HepG2 (cell line): ENCODE data around the gene ZNF831. TPM values are rescaled to one million over a fixed set of nuclear protein-coding genes. Genes with fewer than 3 reads are reported as not detected.
A peak's percentile ranks its signal among the peaks of the same experiment; 100 is the strongest.

Experiments
- ATAC-seq: fragments of 200-7000 bp; cut with Tn5 transposase; 3 replicates; pipeline ENCODE4 v1.9.1; 2020; ENCODE audit warnings: mild to moderate bottlenecking, moderate library complexity
- BruUV-seq: library from RNA; stranded (reverse); fragments of 400-500 nt; replicated peaks from 2 replicates; lab custom pipeline; 2021; lab: Mats Ljungman, UMichigan
- CTCF ChIA-PET: fragments of 300-600 bp; formaldehyde crosslinking; extraction: SDS; loops from one replicate; lab custom pipeline; 2021; ENCODE audit warnings: low total read pairs, inconsistent platforms, low intra/inter-chr PET ratio; lab: Yijun Ruan, JAX
- POLR2A ChIA-PET: fragments of 350-600 bp; sonication (Branson Sonifier 250); formaldehyde crosslinking; loops from one replicate; lab custom pipeline; 2020; ENCODE audit warnings: antibody characterized with exemption, inconsistent platforms; lab: Yijun Ruan, JAX
- DNase-seq: peaks from one replicate; pipeline ENCODE4 v3.0.0-alpha.2; 2015; ENCODE audit warnings: low spot score
- FAIRE-seq: peaks from 3 replicates; lab custom pipeline; 2011; peaks lifted over from hg19 to GRCh38; lab: Jason Lieb, UNC
- H2AFZ ChIP-seq: one replicate; pipeline ENCODE4 v1.6.1; 2011; ENCODE audit warnings: low read length, inconsistent platforms
- H3K27ac ChIP-seq: fragments of 300-600 bp; 3 replicates; pipeline ENCODE4 v1.8.0; 2011; ENCODE audit warnings: mixed run types, mild to moderate bottlenecking, mixed read lengths, low read length, inconsistent platforms; ENCODE audit not compliant: insufficient read depth; ENCODE audit errors: extremely low read length
- H3K27me3 ChIP-seq, 2 experiments: fragments of 200-600 bp in 1 of 2; 2 replicates in 1 of 2; 3 replicates in 1 of 2; pipeline versions ENCODE4 v1.6.0 to v1.8.0; 2011; ENCODE audit warnings: low read length in 2 of 2, mild to moderate bottlenecking in 2 of 2, moderate library complexity in 2 of 2, inconsistent platforms in 1 of 2; ENCODE audit not compliant: insufficient read depth in 2 of 2, control insufficient read depth in 1 of 2
- H3K36me3 ChIP-seq, 2 experiments: fragments of 200-600 bp in 1 of 2; replicated peaks in 1 of 2; 2 replicates in 1 of 2; 3 replicates in 1 of 2; pipeline versions ENCODE4 v1.5.1 to v1.8.0; 2011; ENCODE audit warnings: low read length in 2 of 2, inconsistent platforms in 1 of 2; ENCODE audit not compliant: insufficient read depth in 2 of 2, control insufficient read depth in 1 of 2
- H3K4me1 ChIP-seq: 2 replicates; pipeline ENCODE4 v1.5.1; 2012; ENCODE audit warnings: low read length, inconsistent platforms; ENCODE audit not compliant: insufficient read depth
- H3K4me2 ChIP-seq: 2 replicates; pipeline ENCODE4 v1.6.0; 2011; ENCODE audit warnings: low read depth, low read length, inconsistent platforms
- H3K4me3 ChIP-seq, 3 experiments: fragments of 200-600 bp in 1 of 3; sonication (generic), shearing (Covaris generic) in 1 of 3; replicated peaks in 1 of 3; 2 replicates each; pipeline ENCODE4 v1.5.1; 2011 to 2016; ENCODE audit warnings: low read length in 3 of 3, inconsistent platforms in 2 of 3, low read depth in 2 of 3, mild to moderate bottlenecking in 2 of 3, control low read depth in 1 of 3, mixed read lengths in 1 of 3; ENCODE audit not compliant: insufficient read depth in 1 of 3
- H3K79me2 ChIP-seq: one replicate; pipeline ENCODE4 v1.6.1; 2011; ENCODE audit warnings: low read length, inconsistent platforms; ENCODE audit not compliant: insufficient read depth
- H3K9ac ChIP-seq: 2 replicates; pipeline ENCODE4 v1.6.0; 2011; ENCODE audit warnings: mild to moderate bottlenecking, low read depth, low read length, inconsistent platforms; ENCODE audit not compliant: insufficient read depth
- H3K9me3 ChIP-seq: 2 replicates; pipeline ENCODE4 v1.5.1; 2012; ENCODE audit warnings: mild to moderate bottlenecking, low read length
- H4K20me1 ChIP-seq: 2 replicates; pipeline ENCODE4 v1.6.0; 2011; ENCODE audit warnings: inconsistent platforms, mild to moderate bottlenecking, low read length, moderate library complexity; ENCODE audit not compliant: insufficient read depth
- CENPT ChIP-seq: sonication (generic); formaldehyde crosslinking; IDR thresholded peaks from 2 replicates; pipeline ENCODE4 v1.8.0; 2022; ENCODE audit warnings: low read depth, mild to moderate bottlenecking, moderate library complexity, missing genetic modification reagents
- ISL2 ChIP-seq: sonication (generic); formaldehyde crosslinking; IDR thresholded peaks from 2 replicates; pipeline ENCODE4 v1.5.0; 2020; ENCODE audit warnings: missing genetic modification reagents
- NCOA5 ChIP-seq: sonication (generic); formaldehyde crosslinking; IDR thresholded peaks from 2 replicates; pipeline ENCODE4 v1.4.0; 2020; ENCODE audit warnings: missing genetic modification reagents
- PITX1 ChIP-seq: sonication (generic); formaldehyde crosslinking; IDR thresholded peaks from 2 replicates; pipeline ENCODE4 v1.5.1; 2020; ENCODE audit warnings: mild to moderate bottlenecking, missing genetic modification reagents
- RFX1 ChIP-seq: fragments of 450-650 bp; IDR thresholded peaks from 2 replicates; pipeline ENCODE4 v1.6.1; 2017
- RORA ChIP-seq: sonication (generic); formaldehyde crosslinking; IDR thresholded peaks from 2 replicates; pipeline ENCODE4 v1.5.0; 2020; ENCODE audit warnings: mild to moderate bottlenecking, missing genetic modification reagents, moderate library complexity
- WIZ ChIP-seq: sonication (generic); formaldehyde crosslinking; IDR thresholded peaks from 2 replicates; pipeline ENCODE4 v1.5.1; 2020; ENCODE audit warnings: mild to moderate bottlenecking, missing genetic modification reagents
- ZBTB1 ChIP-seq: sonication (generic); formaldehyde crosslinking; IDR thresholded peaks from 2 replicates; pipeline ENCODE4 v1.4.0; 2020; ENCODE audit warnings: missing genetic modification reagents, borderline replicate concordance
- ZFX ChIP-seq: sonication (generic); formaldehyde crosslinking; IDR thresholded peaks from 2 replicates; pipeline ENCODE4 v1.4.0; 2020; ENCODE audit warnings: mild to moderate bottlenecking, low read depth, missing genetic modification reagents, moderate library complexity
- ZKSCAN5 ChIP-seq: sonication (generic); formaldehyde crosslinking; IDR thresholded peaks from 2 replicates; pipeline ENCODE4 v1.5.1; 2020; ENCODE audit warnings: mild to moderate bottlenecking, missing genetic modification reagents
- ZNF20 ChIP-seq: sonication (generic); formaldehyde crosslinking; IDR thresholded peaks from 2 replicates; pipeline ENCODE4 v1.4.0; 2020; ENCODE audit warnings: mild to moderate bottlenecking, moderate library complexity, missing genetic modification reagents
- ZNF318 ChIP-seq: sonication (generic); formaldehyde crosslinking; IDR thresholded peaks from 2 replicates; pipeline ENCODE4 v1.4.0; 2020; ENCODE audit warnings: mild to moderate bottlenecking, missing genetic modification reagents
- ZNF678 ChIP-seq: sonication (generic); formaldehyde crosslinking; IDR thresholded peaks from 2 replicates; pipeline ENCODE4 v1.4.0; 2020; ENCODE audit warnings: mild to moderate bottlenecking, missing genetic modification reagents
- ZNF709 ChIP-seq: sonication (generic); formaldehyde crosslinking; IDR thresholded peaks from 2 replicates; pipeline ENCODE4 v1.5.0; 2020; ENCODE audit warnings: mild to moderate bottlenecking, missing genetic modification reagents
- ZNF720 ChIP-seq: sonication (generic); formaldehyde crosslinking; IDR thresholded peaks from 2 replicates; pipeline ENCODE4 v1.4.0; 2020; ENCODE audit warnings: missing genetic modification reagents
- ZNF891 ChIP-seq: sonication (generic); formaldehyde crosslinking; IDR thresholded peaks from 2 replicates; pipeline ENCODE4 v1.5.0; 2020; ENCODE audit warnings: mild to moderate bottlenecking, missing genetic modification reagents
- WGBS: methylation state at CpG from one replicate; pipeline ENCODE4 v1.1.6; 2017; ENCODE audit warnings: low lambda C conversion rate; 5-methylcytosine and 5-hydroxymethylcytosine counted together
- in situ Hi-C: cut with HindIII; loops from 2 replicates; pipeline ENCODE4 v1.10.0; 2017; ENCODE audit warnings: low pct_unique_long_range_greater_than_20kb; ENCODE audit not compliant: extremely low pct_ligation_motif_present
- intact Hi-C: fragments of 100-400 bp; cut with micrococcal nuclease; formaldehyde crosslinking; loops from one replicate; pipeline ENCODE4 v1.10.0; 2022; ENCODE audit not compliant: unreplicated experiment
- polyA plus RNA-seq, 8 experiments: library from polyadenylated mRNA; depleted of rRNA in 3 of 8; stranded (reverse) in 7 of 8; unstranded in 1 of 8; fragments of >200 nt; fragmentation: Illumina TruSeq in 4 of 8; extraction: Trizol in 4 of 8; gene quantifications; 2 replicates each; pipeline versions ENCODE4 v1.2.1 to v1.2.3, GENCODE V29; 2011 to 2016; ENCODE audit warnings: low read depth in 4 of 8, missing spikeins in 1 of 8, mixed read lengths in 1 of 8; ENCODE audit not compliant: insufficient read depth in 1 of 8
- total RNA-seq, 5 experiments: library from RNA; depleted of rRNA; stranded (reverse); fragments of >200 nt; fragmentation: Illumina TruSeq; extraction: Trizol; gene quantifications; 2 replicates each; pipeline ENCODE4 v1.2.3, GENCODE V29; 2016; ENCODE audit warnings: low read depth in 1 of 5
- TF ChIP-seq, protein P1 (sequence below): IDR thresholded peaks from 2 replicates; pipeline ENCODE4 v1.6.1; 2012; ENCODE audit warnings: inconsistent platforms
- TF ChIP-seq, protein P2 (sequence below): IDR thresholded peaks from 2 replicates; pipeline ENCODE4 v1.6.1; 2016

ZNF831 gene
- total and polyA plus RNA-seq, 2 of the 13 experiments (the other 11 are each of a cell fraction or from before 2014, with no cell fraction given): not detected

- peaks cover 36 to 76% of the 10 kb centered on the region in 2 experiments; a peak in 4 of 5 replicates for H3K27me3 ChIP-seq
- POLR2A ChIA-PET: no interaction called here
- FAIRE-seq: no peak
- TF ChIP-seq, protein P1, sequence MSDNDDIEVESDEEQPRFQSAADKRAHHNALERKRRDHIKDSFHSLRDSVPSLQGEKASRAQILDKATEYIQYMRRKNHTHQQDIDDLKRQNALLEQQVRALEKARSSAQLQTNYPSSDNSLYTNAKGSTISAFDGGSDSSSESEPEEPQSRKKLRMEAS: no peak
- TF ChIP-seq RFX1 (no peak), ZFX (CRISPR knock-in tag) (no peak), ZNF720 (no peak), ISL2 (CRISPR knock-in tag) (no peak), ZNF709 (CRISPR knock-in tag) (no peak), ZNF20 (CRISPR knock-in tag) (no peak), CENPT (CRISPR knock-in tag) (no peak), ZKSCAN5 (CRISPR knock-in tag) (no peak), ZNF891 (no peak), ZBTB1 (CRISPR knock-in tag) (no peak), ZNF678 (CRISPR knock-in tag) (no peak), WIZ (CRISPR knock-in tag) (no peak), RORA (CRISPR knock-in tag) (no peak), NCOA5 (CRISPR knock-in tag) (no peak), PITX1 (no peak), ZNF318 (no peak)
- TF ChIP-seq, protein P2, sequence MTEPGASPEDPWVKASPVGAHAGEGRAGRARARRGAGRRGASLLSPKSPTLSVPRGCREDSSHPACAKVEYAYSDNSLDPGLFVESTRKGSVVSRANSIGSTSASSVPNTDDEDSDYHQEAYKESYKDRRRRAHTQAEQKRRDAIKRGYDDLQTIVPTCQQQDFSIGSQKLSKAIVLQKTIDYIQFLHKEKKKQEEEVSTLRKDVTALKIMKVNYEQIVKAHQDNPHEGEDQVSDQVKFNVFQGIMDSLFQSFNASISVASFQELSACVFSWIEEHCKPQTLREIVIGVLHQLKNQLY: no peak
These were observed 28.3 kb downstream of the ZNF831 start for GRCh38 chr20:59191756-59192532.

More at GRCh38 chr20:59191756-59192532, 28.3 kb downstream of the ZNF831 start:
- H3K4me2 ChIP-seq: no peak overlapping the region
- no peaks in the 10 kb centered on the region for H3K9me3 ChIP-seq
- H3K27ac ChIP-seq: no peak overlapping the region
- H3K4me1 ChIP-seq: no peaks in the 10 kb centered on the region
- H3K36me3 ChIP-seq: no peaks in the 10 kb centered on the region
- in situ Hi-C loops: no loop called here
- DNase-seq: no peak
- WGBS: 30% methylated on average over 42 of the region's 66 CpGs
- H3K4me3 ChIP-seq: no peak overlapping the region
- no peak overlapping the region for H2AFZ ChIP-seq
- intact Hi-C loops: no loop called here
- H3K79me2 ChIP-seq: no peaks in the 10 kb centered on the region
- no peaks in the 10 kb centered on the region for H4K20me1 ChIP-seq
- no TSS peak for BruUV-seq
- no peak overlapping the region for H3K9ac ChIP-seq
- ATAC-seq: peak; percentile 15; the same call in 2 of the 3 replicates
- CTCF ChIA-PET: no interaction called here
